K562 (cell line): ENCODE data around the gene HIVEP2. TPM values are rescaled to one million over a fixed set of nuclear protein-coding genes. Genes with fewer than 3 reads are reported as not detected.

ENCODE experiments used
- ATAC-seq: fragments of 200-7000 bp; cut with Tn5 transposase; 3 replicates; pipeline ENCODE4 v1.9.1; 2020; ENCODE audit warnings: moderate library complexity
- BruUV-seq: library from RNA; stranded (reverse); fragments of 400-500 nt; replicated peaks from 2 replicates; lab custom pipeline; 2021; lab: Mats Ljungman, UMichigan
- CTCF ChIA-PET: fragments of 300-600 bp; formaldehyde crosslinking; extraction: SDS; loops from one replicate; lab custom pipeline; 2021; ENCODE audit warnings: low intra/inter-chr PET ratio; lab: Yijun Ruan, JAX
- POLR2A ChIA-PET: fragments of 300-600, 350-650 bp; sonication (Branson Sonifier 250); formaldehyde crosslinking; extraction: SDS; loops from one replicate; lab custom pipeline; 2021; ENCODE audit warnings: antibody characterized with exemption, inconsistent platforms; lab: Yijun Ruan, JAX
- DNase-seq, 4 experiments: peaks; one replicate each; pipeline versions ENCODE4 v3.0.0 to v3.0.0-alpha.2; 2011 to 2018; ENCODE audit warnings: low spot score in 3 of 4, mixed read lengths in 3 of 4; ENCODE audit errors: extremely low read depth in 1 of 4
- FAIRE-seq: peaks from 2 replicates; lab custom pipeline; 2011; peaks lifted over from hg19 to GRCh38; lab: Jason Lieb, UNC
- H2AFZ ChIP-seq: 2 replicates; pipeline ENCODE4 v1.6.0; 2011; ENCODE audit warnings: low read depth, low read length, control low read depth, inconsistent platforms
- H3K27ac ChIP-seq: fragments of 200-600 bp; 3 replicates; pipeline ENCODE4 v1.8.0; 2011; ENCODE audit warnings: low read depth, mild to moderate bottlenecking, control low read depth, inconsistent platforms, low read length, moderate library complexity, mixed read lengths; ENCODE audit errors: extremely low read depth
- H3K27me3 ChIP-seq, 2 experiments: fragments of 300-600 bp in 1 of 2; 2 replicates in 1 of 2; 3 replicates in 1 of 2; pipeline versions ENCODE4 v1.6.0 to v1.8.0; 2011; ENCODE audit warnings: inconsistent platforms in 2 of 2, low read length in 2 of 2, mild to moderate bottlenecking in 1 of 2, mixed read lengths in 1 of 2, moderate library complexity in 1 of 2; ENCODE audit not compliant: control insufficient read depth in 2 of 2, insufficient read depth in 2 of 2
- H3K36me3 ChIP-seq: fragments of 300-600 bp; 3 replicates; pipeline ENCODE4 v1.8.0; 2011; ENCODE audit warnings: mild to moderate bottlenecking, low read length, inconsistent platforms; ENCODE audit not compliant: control insufficient read depth, insufficient read depth
- H3K4me1 ChIP-seq, 2 experiments: fragments of 200-600 bp in 1 of 2; replicated peaks in 1 of 2; 2 replicates in 1 of 2; 3 replicates in 1 of 2; pipeline versions ENCODE4 v1.5.1 to v1.8.0; 2011; ENCODE audit warnings: inconsistent platforms in 2 of 2, low read length in 2 of 2, mild to moderate bottlenecking in 1 of 2, mixed read lengths in 1 of 2, moderate library complexity in 1 of 2; ENCODE audit not compliant: control insufficient read depth in 2 of 2, insufficient read depth in 2 of 2
- H3K4me2 ChIP-seq: 2 replicates; pipeline ENCODE4 v1.6.1; 2011; ENCODE audit warnings: low read length, control low read depth, inconsistent platforms, mixed read lengths; ENCODE audit not compliant: insufficient read depth
- H3K4me3 ChIP-seq: fragments of 200-600 bp; sonication (generic), shearing (Covaris generic); 2 replicates; pipeline ENCODE4 v1.5.1; 2016; ENCODE audit warnings: control low read depth, inconsistent platforms
- H3K79me2 ChIP-seq: fragments of 200-600 bp; 3 replicates; pipeline ENCODE4 v1.8.0; 2011; ENCODE audit warnings: low read length, inconsistent platforms; ENCODE audit not compliant: control insufficient read depth, insufficient read depth
- H3K9ac ChIP-seq, 2 experiments: 2 replicates each; pipeline versions ENCODE4 v1.6.0 to v1.6.1; 2011; ENCODE audit warnings: low read depth in 2 of 2, low read length in 2 of 2, control low read depth in 1 of 2, inconsistent platforms in 1 of 2, mild to moderate bottlenecking in 1 of 2, mixed read lengths in 1 of 2; ENCODE audit not compliant: insufficient read depth in 1 of 2
- H3K9me1 ChIP-seq: one replicate; pipeline ENCODE4 v1.6.0; 2011; ENCODE audit warnings: inconsistent platforms, mild to moderate bottlenecking, low read length, moderate library complexity; ENCODE audit not compliant: control insufficient read depth, insufficient read depth
- H3K9me3 ChIP-seq: replicated peaks from 2 replicates; pipeline ENCODE4 v1.5.1; 2011; ENCODE audit warnings: low read depth, low read length, inconsistent platforms; ENCODE audit not compliant: control insufficient read depth, insufficient read depth
- H4K20me1 ChIP-seq: replicated peaks from 2 replicates; pipeline ENCODE4 v1.6.1; 2011; ENCODE audit warnings: low read length, inconsistent platforms, mixed read lengths; ENCODE audit not compliant: control insufficient read depth, insufficient read depth
- CBX8 ChIP-seq: fragments of 200-600 bp; sonication (generic); IDR thresholded peaks from 2 replicates; pipeline ENCODE4 v1.6.1; 2012; ENCODE audit warnings: borderline replicate concordance, mixed run types, low read depth, mild to moderate bottlenecking, moderate library complexity, mixed read lengths, low read length, control low read depth, inconsistent platforms; ENCODE audit not compliant: poor library complexity, severe bottlenecking; ENCODE audit errors: extremely low read depth
- CXXC5 ChIP-seq: fragments of 250-450 bp; sonication (Bioruptor Pico); IDR thresholded peaks from 2 replicates; pipeline ENCODE4 v1.8.0; 2022; ENCODE audit warnings: inconsistent platforms, mild to moderate bottlenecking, moderate library complexity
- FOXJ3 ChIP-seq: sonication (generic); formaldehyde crosslinking; IDR thresholded peaks from 2 replicates; pipeline ENCODE4 v1.4.0; 2020; ENCODE audit warnings: mild to moderate bottlenecking, missing genetic modification reagents
- HMGN3 ChIP-seq: IDR thresholded peaks from 2 replicates; pipeline ENCODE4 v1.6.1; 2011; ENCODE audit warnings: borderline replicate concordance, low read depth, mild to moderate bottlenecking, mixed read lengths, low read length; ENCODE audit not compliant: insufficient read length; ENCODE audit errors: extremely low read depth
- MLLT1 ChIP-seq, 2 experiments: fragments of 450-650 bp; IDR thresholded peaks; 2 replicates each; pipeline ENCODE4 v1.6.1; 2016
- NEUROD1 ChIP-seq: fragments of 150-350 bp; IDR thresholded peaks from 2 replicates; pipeline ENCODE4 v1.6.1; 2014; ENCODE audit warnings: borderline replicate concordance, low read length, low read depth; ENCODE audit not compliant: partially characterized antibody
- OTX1 ChIP-seq: fragments of 450-650 bp; formaldehyde crosslinking; IDR thresholded peaks from 2 replicates; pipeline ENCODE4 v1.4.0; 2022; ENCODE audit warnings: mild to moderate bottlenecking
- PRPF4 ChIP-seq: fragments of 200-400 bp; formaldehyde crosslinking; IDR thresholded peaks from one replicate; pipeline ENCODE4 v1.6.1; 2017; ENCODE audit warnings: low read length, low read depth, mild to moderate bottlenecking; ENCODE audit not compliant: insufficient read depth, poor library complexity, severe bottlenecking
- RBM25 ChIP-seq: fragments of 200-400 bp; formaldehyde crosslinking; IDR thresholded peaks from 2 replicates; pipeline ENCODE4 v1.6.1; 2018; ENCODE audit warnings: low read length, low read depth, moderate library complexity; ENCODE audit not compliant: severe bottlenecking
- SAP30 ChIP-seq: fragments of 200-600 bp; sonication (generic); IDR thresholded peaks from 2 replicates; pipeline ENCODE4 v1.6.1; 2012; ENCODE audit warnings: borderline replicate concordance, low read depth, mild to moderate bottlenecking, moderate library complexity, low read length, control low read depth, inconsistent platforms; ENCODE audit not compliant: insufficient read depth, poor library complexity, severe bottlenecking
- SETDB1 ChIP-seq: IDR thresholded peaks from one replicate; pipeline ENCODE4 v1.6.1; 2012; ENCODE audit warnings: low read length, control low read depth, inconsistent platforms
- SIN3A ChIP-seq, 2 experiments: fragments of 150-350 bp in 1 of 2; IDR thresholded peaks; 2 replicates each; pipeline ENCODE4 v1.6.1; 2011 to 2016; ENCODE audit warnings: borderline replicate concordance in 2 of 2, low read depth in 2 of 2, low read length in 2 of 2, mild to moderate bottlenecking in 2 of 2, moderate library complexity in 2 of 2; ENCODE audit not compliant: control insufficient read depth in 1 of 2
- ZNF274 ChIP-seq: IDR thresholded peaks from 2 replicates; pipeline ENCODE4 v1.6.1; 2011; ENCODE audit warnings: low read depth, mild to moderate bottlenecking, low read length, moderate library complexity, borderline replicate concordance
- ZNF696 ChIP-seq: fragments of 250-450 bp; sonication (Bioruptor Pico); conservative IDR thresholded peaks from 2 replicates; pipeline ENCODE4 v1.4.0; 2020; ENCODE audit warnings: mild to moderate bottlenecking, moderate library complexity
- WGBS: fragments of 100-300 bp; shearing (Covaris generic); methylation state at CpG from one replicate; pipeline ENCODE4 v1.1.6; 2016; ENCODE audit warnings: low coverage, mixed read lengths; ENCODE audit not compliant: insufficient coverage; ENCODE audit errors: missing lambda C conversion rate; 5-methylcytosine and 5-hydroxymethylcytosine counted together
- in situ Hi-C: fragments of 300-500 bp; cut with MboI; formaldehyde crosslinking; loops from 4 replicates; pipeline ENCODE4 v1.15.0; 2018; ENCODE audit warnings: inconsistent platforms, mixed read lengths
- intact Hi-C: fragments of 100-400 bp; cut with micrococcal nuclease; formaldehyde crosslinking; loops from 2 replicates; pipeline ENCODE4 v1.14.2; 2022
- polyA plus RNA-seq, 8 experiments: library from polyadenylated mRNA; depleted of rRNA in 4 of 8; stranded (reverse) in 5 of 8; unstranded in 3 of 8; fragments of >200 nt; fragmentation: Nextera tagmentation in 2 of 8; fragmentation: Illumina TruSeq in 1 of 8; extraction: Ambion mirVana in 2 of 8; extraction: Trizol in 1 of 8; gene quantifications; 2 replicates each; pipeline versions ENCODE4 v1.2.1 to v1.2.3, GENCODE V29; 2011 to 2014; ENCODE audit warnings: inconsistent platforms in 1 of 8, missing spikeins in 1 of 8
- total RNA-seq, 7 experiments: library from RNA; depleted of rRNA in 6 of 7; stranded (reverse); fragments of >200 nt in 6 of 7; fragmentation: Illumina TruSeq in 2 of 7; extraction: Trizol in 2 of 7; gene quantifications; 2 replicates each; pipeline versions ENCODE4 v1.2.1 to v1.2.3, GENCODE V29; 2011 to 2021; ENCODE audit warnings: low replicate concordance in 1 of 7

The HIVEP2 gene
- total and polyA plus RNA-seq, 9 of the 15 experiments (the other 6 are each of a cell fraction or from before 2014, with no cell fraction given), result under 0.01 to 1.2 (median 0.31) TPM

GRCh38 chr6:142927904-142928303 is 17.1 kb downstream of the HIVEP2 start:
- Histone ChIP-seq H3K4me3 (no peak overlapping the region), H2AFZ (no peak overlapping the region), H3K36me3 (no peaks in the 10 kb centered on the region), H4K20me1 (no peaks in the 10 kb centered on the region), H3K9ac (no peak overlapping the region), H3K9me1 (no peaks in the 10 kb centered on the region), H3K79me2 (no peaks in the 10 kb centered on the region), H3K9me3 (no peaks in the 10 kb centered on the region), H3K27ac (no peak overlapping the region), H3K27me3 (peaks cover 18 to 22% of the 10 kb centered on the region in 2 experiments), H3K4me1 (peaks cover 0 to 10% of the 10 kb centered on the region in 2 experiments; a peak in 3 of 5 replicates), H3K4me2 (no peak overlapping the region)
- intact Hi-C loops, result loop anchor here (10.0 kb wide), 1 partner anchor 347 kb away; no protein-coding TSS in a partner anchor
- ChIA-PET CTCF (no interaction called here), POLR2A (no interaction called here)
- WGBS, result 44% methylated on average over 5 of the region's 5 CpGs
- FAIRE-seq (no peak), DNase-seq (no peak), ATAC-seq (no peak)
- no TSS peak for BruUV-seq
- TF ChIP-seq SETDB1, result no peak
- peak; percentile 68 for TF ChIP-seq CBX8
- in situ Hi-C loops, result no loop called here

- 6% methylated on average over 7 of the region's 7 CpGs for WGBS
- peak overlapping the region; percentile 33 for H3K4me3 ChIP-seq
- no peaks in the 10 kb centered on the region for H3K36me3 ChIP-seq
- peaks cover 18 to 22% of the 10 kb centered on the region in 2 experiments for H3K27me3 ChIP-seq
- ATAC-seq, result no peak
- peaks cover 0 to 10% of the 10 kb centered on the region in 2 experiments; a peak in 3 of 5 replicates for H3K4me1 ChIP-seq
- H4K20me1 ChIP-seq, result no peaks in the 10 kb centered on the region
- peak overlapping the region; percentile 66 for H3K4me2 ChIP-seq
- peak overlapping the region; percentile 69 for H2AFZ ChIP-seq
- CTCF ChIA-PET, result no interaction called here
- no peaks in the 10 kb centered on the region for H3K9me3 ChIP-seq
- no peaks in the 10 kb centered on the region for H3K79me2 ChIP-seq
- intact Hi-C loops, result loop anchor here (10.0 kb wide), 1 partner anchor 348 kb away; no protein-coding TSS in a partner anchor
- BruUV-seq, result no TSS peak
- no peak overlapping the region for H3K27ac ChIP-seq
- no peaks in the 10 kb centered on the region for H3K9me1 ChIP-seq
- no peak for DNase-seq
- in situ Hi-C loops, result no loop called here
- H3K9ac ChIP-seq, result peak overlapping the region in 1 of 2 experiments; percentile 82; a peak in 2 of 4 replicates
- FAIRE-seq, result no peak
- POLR2A ChIA-PET, result no interaction called here
- TF ChIP-seq CXXC5, result no peak
- no peak for TF ChIP-seq RBM25
- TF ChIP-seq SAP30, result no peak
- TF ChIP-seq SIN3A (IDR thresholded peaks at IDR 0.05; ENCODE audit: borderline replicate concordance in 2 of 2, control insufficient read depth in 1 of 2, low read depth in 2 of 2, low read length in 2 of 2), result no peak
- TF ChIP-seq NEUROD1, result no peak
- no peak for TF ChIP-seq MLLT1 (IDR thresholded peaks at IDR 0.05)
- no peak for TF ChIP-seq ZNF274
- TF ChIP-seq PRPF4, result no peak
- TF ChIP-seq HMGN3, result no peak
- TF ChIP-seq FOXJ3 (CRISPR knock-in tag), result no peak
- no peak for TF ChIP-seq ZNF696 (CRISPR knock-in tag)
- TF ChIP-seq OTX1 (CRISPR knock-in tag), result no peak
Measured at GRCh38 chr6:142927271-142927580, 17.8 kb downstream of the HIVEP2 start.
